GM18519 (cell line): ENCODE results near the gene DNAL4.

ENCODE experiments used
- ATAC-seq: cut with Tn5 transposase; IDR thresholded peaks from one replicate; pipeline ENCODE4 v1.9.1; 2021; ENCODE audit warnings: mild to moderate bottlenecking, moderate library complexity; ENCODE audit not compliant: unreplicated experiment, low FRiP score

DNAL4 gene

GRCh38 chr22:38744981-38745380 is 49.0 kb downstream of the DNAL4 start:
- ATAC-seq, result no peak

GRCh38 chr22:38742176-38742942 is 51.6 kb downstream of the DNAL4 start:
- ATAC-seq, result no peak

DNA sequence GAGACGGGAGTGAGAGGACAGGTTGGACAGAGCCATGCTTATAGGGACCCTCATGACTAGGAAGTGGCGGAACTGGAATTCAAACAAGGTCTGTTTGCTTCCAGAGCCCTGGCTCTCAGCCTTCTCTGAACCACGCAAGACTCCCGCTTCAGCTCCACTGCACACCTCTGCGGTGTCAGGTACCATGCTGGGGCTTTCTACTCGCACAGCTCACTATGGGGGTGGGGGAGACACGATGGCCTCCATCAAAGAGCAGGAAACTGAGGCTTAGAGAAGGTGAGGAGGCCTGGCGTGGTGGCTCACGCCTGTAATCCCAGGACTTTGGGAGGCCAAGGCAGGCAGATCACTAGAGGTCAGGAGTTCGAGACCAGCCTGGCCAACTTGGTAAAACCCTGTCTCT is 52.4 kb downstream of the DNAL4 start:
- no peak for ATAC-seq

- ATAC-seq, result no peak
These were observed 52.8 kb downstream of the DNAL4 start for GRCh38 chr22:38741166-38741565.

DNA sequence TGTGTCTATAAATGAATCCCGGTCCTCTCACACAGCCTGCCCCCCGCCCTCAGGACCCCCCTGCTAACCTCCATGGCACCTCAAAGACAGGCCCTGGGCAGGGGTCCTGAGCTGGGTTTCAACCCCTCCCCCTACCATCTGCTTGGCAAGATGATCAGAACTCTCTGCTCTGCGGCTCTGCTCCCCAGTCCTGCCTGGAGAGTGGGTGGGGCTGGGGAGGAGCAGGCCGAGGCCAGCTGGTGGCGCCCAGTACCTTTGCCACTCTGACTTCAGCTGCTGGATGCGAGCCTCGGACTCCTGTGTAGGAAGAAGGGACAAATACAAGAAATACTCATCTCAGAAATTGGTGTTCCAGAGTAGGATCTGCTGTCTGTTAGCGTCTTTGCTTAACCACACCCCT is 53.2 kb downstream of the DNAL4 start:
- ATAC-seq, result no peak

- ATAC-seq, result no peak
These were observed 53.7 kb downstream of the DNAL4 start for GRCh38 chr22:38740116-38740723.

DNA sequence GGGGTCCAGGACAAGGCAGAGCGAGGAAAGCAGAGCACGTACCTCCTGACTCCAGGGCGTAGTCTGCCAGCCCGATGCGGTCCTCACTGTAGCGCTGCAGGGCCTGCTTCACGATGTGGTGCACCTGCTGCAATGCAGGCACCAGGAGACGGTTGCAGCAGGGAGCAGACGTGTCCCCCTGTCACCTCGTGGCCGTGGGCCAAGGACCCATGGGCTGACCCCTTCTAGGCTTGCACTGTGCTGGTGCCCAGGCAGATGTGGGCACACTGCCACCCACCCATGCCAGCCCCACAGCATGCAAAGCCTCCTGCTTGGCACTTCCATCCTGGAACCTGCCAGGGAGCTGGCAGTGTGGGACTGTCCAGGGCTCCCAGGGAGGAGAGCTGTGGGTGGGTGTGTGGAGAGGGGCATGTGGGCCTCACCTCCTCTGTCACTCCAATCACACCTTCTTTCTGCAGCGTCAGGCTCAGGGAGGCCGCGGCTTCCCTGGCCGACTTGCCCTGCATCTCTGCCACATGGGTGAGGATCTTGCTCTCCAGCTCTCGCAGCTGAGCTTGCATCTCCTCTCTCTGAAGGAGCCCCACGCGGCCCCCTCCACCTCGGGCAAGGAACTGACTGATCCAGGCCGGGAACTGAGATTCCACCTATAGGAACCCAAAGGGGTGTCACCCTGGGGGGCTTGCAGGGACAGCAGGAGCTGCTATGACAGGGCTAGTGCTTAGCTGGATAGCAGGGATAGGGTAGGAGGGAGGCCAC is 54.5 kb downstream of the DNAL4 start:
- no peak for ATAC-seq

- no peak for ATAC-seq
These were observed 55.4 kb downstream of the DNAL4 start for GRCh38 chr22:38738475-38739070.

GRCh38 chr22:38737302-38738060 is 56.5 kb downstream of the DNAL4 start:
- no peak for ATAC-seq

DNA sequence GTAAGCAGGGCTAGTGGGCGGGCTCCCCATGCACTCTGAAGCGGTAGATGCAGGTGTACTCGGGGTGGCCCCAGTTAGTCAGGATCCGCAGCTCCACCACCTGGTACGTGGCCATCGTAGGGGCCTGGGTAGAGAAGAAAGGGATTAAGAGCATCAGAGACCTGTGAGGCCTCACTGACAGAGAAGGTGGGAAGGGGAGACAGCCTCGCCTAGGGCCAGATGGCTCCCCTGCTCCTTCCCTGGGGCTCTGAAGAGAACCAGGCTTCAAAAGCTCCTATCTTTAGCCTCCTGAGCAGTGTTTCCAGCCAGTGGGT is 57.7 kb downstream of the DNAL4 start:
- ATAC-seq, result no peak

DNA sequence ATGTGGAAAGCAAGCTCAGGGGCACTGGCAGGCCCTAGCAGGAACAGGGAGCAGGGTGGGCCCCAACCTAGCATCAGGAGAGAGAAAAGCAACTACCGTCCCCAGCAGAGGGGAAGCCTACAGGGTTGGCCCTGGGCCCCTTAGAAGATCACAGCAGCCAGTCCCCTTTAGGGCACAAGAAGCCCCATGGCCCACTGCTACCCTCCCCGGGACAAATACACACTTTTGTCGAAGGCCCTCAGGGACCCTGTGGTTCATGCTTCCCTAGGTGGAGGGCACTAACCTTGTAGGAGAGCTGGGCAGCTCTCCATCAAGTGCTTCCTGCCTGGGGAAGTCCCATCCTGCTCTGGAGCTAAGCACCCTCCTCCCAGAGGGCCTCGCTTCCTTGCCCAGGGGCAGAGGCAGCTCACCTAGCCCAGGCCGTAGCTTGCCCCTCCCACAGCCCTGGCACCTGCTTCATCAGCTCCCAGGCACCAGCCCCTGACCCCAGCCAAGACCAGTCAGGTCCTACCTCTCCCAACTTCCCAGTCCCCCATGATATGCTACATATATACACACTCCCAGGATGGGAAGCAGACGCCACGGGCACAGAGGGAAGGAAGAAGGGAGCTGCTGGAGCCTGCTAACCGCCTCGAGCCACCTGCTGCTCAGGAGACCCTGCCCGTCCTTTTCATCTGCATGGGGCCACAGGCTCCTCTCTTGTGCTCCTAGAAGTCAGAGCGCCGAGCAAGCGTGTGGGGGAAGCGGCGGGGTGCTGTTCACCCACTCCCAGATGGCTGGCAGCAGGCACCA is 58.3 kb downstream of the DNAL4 start:
- ATAC-seq, result no peak

GRCh38 chr22:38735126-38735464 is 58.8 kb downstream of the DNAL4 start:
- ATAC-seq, result no peak

DNA sequence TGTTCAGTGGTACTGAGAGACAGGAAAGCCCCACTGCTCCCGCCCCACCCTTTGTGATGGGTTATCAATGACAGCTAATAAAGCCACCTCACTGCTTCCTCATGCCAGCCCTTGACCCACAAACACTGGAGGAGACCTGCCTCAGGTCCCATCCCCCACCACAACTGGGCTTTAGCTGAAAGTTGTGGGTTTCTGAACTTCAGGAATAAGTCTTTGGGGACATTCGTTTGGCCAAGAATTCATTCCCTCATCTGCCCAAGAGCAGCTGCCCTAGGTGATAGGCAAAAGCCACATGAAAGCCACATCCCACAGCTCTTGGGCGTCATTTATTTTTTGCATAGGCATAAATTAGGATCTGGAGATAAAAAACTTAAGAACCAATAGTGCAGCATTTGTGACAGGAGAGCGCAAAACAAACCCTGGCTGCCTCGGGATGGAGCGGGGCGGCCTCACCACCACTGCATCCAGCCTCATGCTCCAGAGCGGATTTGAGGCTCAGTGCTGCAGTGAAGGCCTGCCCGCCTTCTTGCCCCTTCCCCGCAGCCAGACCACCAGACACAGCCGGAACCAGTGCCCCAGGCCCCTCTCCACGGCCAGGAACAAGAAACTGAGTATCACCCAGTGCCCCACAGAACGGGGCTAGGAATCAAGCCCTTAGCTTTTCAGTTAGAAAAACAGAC is 59.4 kb downstream of the DNAL4 start:
- ATAC-seq, result no peak

DNA sequence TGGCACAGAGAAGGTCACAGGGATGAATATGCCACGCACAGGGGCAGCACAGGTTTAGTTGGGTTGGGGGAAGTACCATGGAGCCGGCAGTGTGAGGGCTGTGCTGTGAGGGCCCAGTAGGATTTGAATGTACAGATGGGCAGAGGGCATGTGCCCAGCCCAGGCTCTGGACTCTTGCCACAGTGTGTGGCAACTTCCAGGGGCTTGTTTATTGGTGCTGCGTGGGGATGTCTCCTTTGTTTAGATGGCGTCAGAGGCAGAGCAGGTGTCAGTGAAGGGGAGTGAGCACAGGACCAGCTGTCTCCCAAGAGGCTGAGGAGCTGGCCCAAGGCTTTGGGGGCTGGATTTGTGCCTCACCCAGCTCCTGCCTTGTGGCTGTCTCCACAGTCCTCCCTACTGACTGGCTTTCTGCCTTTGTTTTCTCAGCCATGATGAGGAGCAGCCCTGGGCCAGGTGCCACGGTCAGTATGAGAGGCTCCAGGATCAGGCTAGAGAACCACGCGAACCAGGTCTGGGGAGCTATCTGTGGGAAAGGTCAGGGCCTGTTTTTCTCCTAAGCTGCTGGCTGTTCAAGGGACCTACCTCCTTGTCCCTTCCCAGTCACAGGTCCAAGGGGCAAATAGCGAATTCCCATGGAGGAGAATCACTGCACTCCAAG is 60.1 kb downstream of the DNAL4 start:
- no peak for ATAC-seq

GRCh38 chr22:38733329-38733723 is 60.6 kb downstream of the DNAL4 start:
- ATAC-seq, result no peak

GRCh38 chr22:38732251-38732815 is 61.6 kb downstream of the DNAL4 start:
- ATAC-seq, result no peak

GRCh38 chr22:38731703-38732161 is 62.2 kb downstream of the DNAL4 start:
- ATAC-seq, result no peak

DNA sequence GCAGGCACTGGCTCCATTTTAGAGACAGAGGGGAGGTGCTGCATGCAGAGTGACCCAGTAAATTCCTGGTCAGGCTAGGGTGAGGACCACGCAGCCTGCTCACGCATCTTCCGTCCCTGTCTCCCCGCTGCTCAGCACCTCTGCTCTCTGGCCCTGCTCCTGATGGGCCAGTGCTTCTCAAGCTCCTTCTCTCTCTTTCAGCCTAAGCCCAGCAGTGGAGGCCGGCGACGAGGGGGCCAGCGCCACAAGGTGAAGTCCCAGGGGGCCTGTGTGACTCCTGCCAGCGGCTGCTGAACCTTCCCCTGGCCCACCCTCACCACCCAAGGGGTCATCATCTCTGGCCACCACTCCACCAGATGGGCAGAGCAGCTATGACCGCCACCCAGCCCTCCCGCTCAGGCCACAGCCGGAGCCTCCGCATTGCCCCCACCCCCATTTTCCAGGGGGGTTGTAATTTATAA is 63.5 kb downstream of the DNAL4 start:
- ATAC-seq, result no peak
